Activated CD4-positive, CD25-positive, alpha-beta regulatory T cell treated with anti-CD3 and anti-CD28 coated beads, Interleukin-2, amount 50 U/mL, for 24 hours (primary cell): ENCODE results near the gene SRPK1.
A peak's percentile ranks its signal among the peaks of the same experiment; 100 is the strongest.
"Not testable (repeated sequence)": the region's sequence is repeated elsewhere in the genome, so short reads cannot be mapped to it uniquely, and the experiment has no call there.

ENCODE experiments used
- ATAC-seq, 2 donors: fragments of 150-1000 bp; cut with Tn5 transposase; one replicate each; pipeline ENCODE4 v1.10.0; 2021; ENCODE audit warnings: mild to moderate bottlenecking in 1 of 2, moderate library complexity in 1 of 2

The SRPK1 gene

GRCh38 chr6:35929601-35930000 is 8.7 kb upstream of the SRPK1 start:
- no peak for ATAC-seq

- ATAC-seq = no peak
These were observed 5.8 kb upstream of the SRPK1 start for GRCh38 chr6:35926509-35927215.

GRCh38 chr6:35925961-35926360 is 5.1 kb upstream of the SRPK1 start:
- no peak for ATAC-seq

- no peak for ATAC-seq
These were observed 3.2 kb upstream of the SRPK1 start for GRCh38 chr6:35924146-35924545.

GRCh38 chr6:35922139-35922554 is 1.2 kb upstream of the SRPK1 start:
- no peak for ATAC-seq

GRCh38 chr6:35919827-35920751 is 809 bp downstream of the SRPK1 start:
- ATAC-seq = peak; percentile 66 to 71

- peak; percentile 25 for ATAC-seq
These were observed 1.6 kb downstream of the SRPK1 start for GRCh38 chr6:35919085-35919826.

GRCh38 chr6:35916893-35917292 is 4.0 kb downstream of the SRPK1 start:
- not testable (repeated sequence) for ATAC-seq

- no peak for ATAC-seq
These were observed 4.8 kb downstream of the SRPK1 start for GRCh38 chr6:35916056-35916455.

- ATAC-seq = no peak
These were observed 6.4 kb downstream of the SRPK1 start for GRCh38 chr6:35914536-35914935.

GRCh38 chr6:35911871-35912653 is 8.8 kb downstream of the SRPK1 start:
- ATAC-seq = no peak

GRCh38 chr6:35909571-35909970 is 11.3 kb downstream of the SRPK1 start:
- not testable (repeated sequence) for ATAC-seq

GRCh38 chr6:35908753-35909401 is 12.0 kb downstream of the SRPK1 start:
- ATAC-seq = not testable (repeated sequence)

GRCh38 chr6:35907750-35908149 is 13.1 kb downstream of the SRPK1 start:
- ATAC-seq = no peak

GRCh38 chr6:35906499-35906846 is 14.4 kb downstream of the SRPK1 start:
- no peak for ATAC-seq

GRCh38 chr6:35905841-35906498 is 14.9 kb downstream of the SRPK1 start:
- no peak for ATAC-seq

- peak in 1 of 2 donors; percentile 49 for ATAC-seq
These were observed 15.6 kb downstream of the SRPK1 start for GRCh38 chr6:35905141-35905785.

GRCh38 chr6:35903679-35904078 is 17.2 kb downstream of the SRPK1 start:
- no peak for ATAC-seq

GRCh38 chr6:35900448-35900847 is 20.4 kb downstream of the SRPK1 start:
- ATAC-seq = no peak

GRCh38 chr6:35898003-35898402 is 22.9 kb downstream of the SRPK1 start:
- no peak for ATAC-seq

GRCh38 chr6:35897486-35897885 is 23.4 kb downstream of the SRPK1 start:
- ATAC-seq = no peak
